DMS79 treated with DMSO at 0.1 percent for 48 hours (cell line): ENCODE data around the gene GRAP2.
A peak's percentile ranks its signal among the peaks of the same experiment; 100 is the strongest.

Experiments
- DNase-seq: peaks from one replicate; lab custom pipeline; 2025; lab: John Stamatoyannopoulos, UW

Gene GRAP2

GRCh38 chr22:39925909-39926679 lies 25.2 kb downstream of the GRAP2 start:
- no peak for DNase-seq

GRCh38 chr22:39926753-39927152 lies 25.9 kb downstream of the GRAP2 start:
- DNase-seq = no peak

- DNase-seq = no peak
Measured at GRCh38 chr22:39927544-39927943, 26.7 kb downstream of the GRAP2 start.

- no peak for DNase-seq
Measured at GRCh38 chr22:39928536-39929520, 27.9 kb downstream of the GRAP2 start.

GRCh38 chr22:39931251-39931650 lies 30.4 kb downstream of the GRAP2 start:
- DNase-seq = no peak

GRCh38 chr22:39932166-39932565 lies 31.3 kb downstream of the GRAP2 start:
- no peak for DNase-seq

GRCh38 chr22:39932918-39933649 lies 32.2 kb downstream of the GRAP2 start:
- no peak for DNase-seq

GRCh38 chr22:39933741-39934140 lies 32.9 kb downstream of the GRAP2 start:
- no peak for DNase-seq

- DNase-seq = no peak
Measured at GRCh38 chr22:39935116-39935515, 34.2 kb downstream of the GRAP2 start.

GRCh38 chr22:39935612-39936011 lies 34.7 kb downstream of the GRAP2 start:
- DNase-seq = no peak

- no peak for DNase-seq
Measured at GRCh38 chr22:39936523-39937145, 35.8 kb downstream of the GRAP2 start.

GRCh38 chr22:39937906-39938305 lies 37.0 kb downstream of the GRAP2 start:
- DNase-seq = no peak

GRCh38 chr22:39938509-39939111 lies 37.7 kb downstream of the GRAP2 start:
- DNase-seq = no peak

- DNase-seq = no peak
Measured at GRCh38 chr22:39939830-39940229, 38.9 kb downstream of the GRAP2 start.

GRCh38 chr22:39940757-39941305 lies 39.9 kb downstream of the GRAP2 start:
- DNase-seq = no peak

- peak; percentile 68 for DNase-seq
Measured at GRCh38 chr22:39941601-39942000, 40.7 kb downstream of the GRAP2 start.

- no peak for DNase-seq
Measured at GRCh38 chr22:39942439-39943230, 41.8 kb downstream of the GRAP2 start.

GRCh38 chr22:39943337-39943736 lies 42.5 kb downstream of the GRAP2 start:
- DNase-seq = no peak

GRCh38 chr22:39943953-39944872 lies 43.3 kb downstream of the GRAP2 start:
- DNase-seq = peak; percentile 19
